HEK293 (cell line): ENCODE data around the gene KCNT1.

ENCODE experiments used
- CTCF ChIA-PET: fragments of 350-600 bp; formaldehyde crosslinking; extraction: SDS; loops from one replicate; lab custom pipeline; 2021; ENCODE audit warnings: antibody characterized with exemption; lab: Yijun Ruan, JAX
- POLR2A ChIA-PET: fragments of 300-600 bp; formaldehyde crosslinking; extraction: SDS; loops from one replicate; lab custom pipeline; 2020; ENCODE audit warnings: antibody characterized with exemption, inconsistent platforms; lab: Yijun Ruan, JAX
- H3K27ac ChIP-seq: fragments of 200-500 bp; sonication (Bioruptor generic); 2 replicates; pipeline ENCODE4 v1.5.1; 2014; ENCODE audit warnings: low read depth, low read length, control low read depth, inconsistent platforms; ENCODE audit errors: extremely low read depth
- H3K36me3 ChIP-seq, 2 experiments: fragments of 200-500 bp in 1 of 2; sonication (Bioruptor generic) in 1 of 2; 1 replicate in 1 of 2; 2 replicates in 1 of 2; pipeline ENCODE4 v1.5.1; 2014 to 2017; ENCODE audit warnings: inconsistent platforms in 2 of 2, low read length in 2 of 2; ENCODE audit not compliant: control insufficient read depth in 2 of 2, insufficient read depth in 1 of 2
- H3K4me1 ChIP-seq: fragments of 200-500 bp; sonication (Bioruptor generic); 2 replicates; pipeline ENCODE4 v1.5.1; 2014; ENCODE audit warnings: mild to moderate bottlenecking, low read length, inconsistent platforms; ENCODE audit not compliant: control insufficient read depth, insufficient read depth
- H3K4me3 ChIP-seq: 2 replicates; pipeline ENCODE4 v1.5.1; 2011; ENCODE audit warnings: low read depth, mild to moderate bottlenecking, control low read depth, low read length, moderate library complexity
- H3K9me3 ChIP-seq: fragments of 200-500 bp; sonication (Bioruptor generic); 2 replicates; pipeline ENCODE4 v1.5.1; 2014; ENCODE audit warnings: low read depth, low read length, inconsistent platforms; ENCODE audit not compliant: control insufficient read depth, insufficient read depth
- BCL11A ChIP-seq: fragments of 450-650 bp; formaldehyde crosslinking; IDR thresholded peaks from 2 replicates; pipeline ENCODE4 v1.5.1; 2016; ENCODE audit warnings: low read depth, missing biosample characterization, missing genetic modification characterization
- GLI4 ChIP-seq: fragments of 450-650 bp; formaldehyde crosslinking; IDR thresholded peaks from 2 replicates; pipeline ENCODE4 v1.5.1; 2016; ENCODE audit warnings: missing biosample characterization, missing genetic modification characterization
- KLF1 ChIP-seq: fragments of 450-650 bp; formaldehyde crosslinking; IDR thresholded peaks from 2 replicates; pipeline ENCODE4 v1.5.1; 2016; ENCODE audit warnings: missing biosample characterization, missing genetic modification characterization
- OSR2 ChIP-seq: fragments of 450-650 bp; formaldehyde crosslinking; IDR thresholded peaks from 2 replicates; pipeline ENCODE4 v1.5.1; 2016; ENCODE audit warnings: missing biosample characterization, missing genetic modification characterization
- SP7 ChIP-seq: fragments of 450-650 bp; formaldehyde crosslinking; IDR thresholded peaks from 2 replicates; pipeline ENCODE4 v1.5.1; 2016; ENCODE audit warnings: missing biosample characterization, missing genetic modification characterization
- TRIM28 ChIP-seq: IDR thresholded peaks from 2 replicates; pipeline ENCODE4 v1.6.1; 2011; ENCODE audit warnings: low read length, control low read depth, borderline replicate concordance
- YY1 ChIP-seq: fragments of 450-650 bp; formaldehyde crosslinking; IDR thresholded peaks from 2 replicates; pipeline ENCODE4 v1.5.1; 2018; ENCODE audit warnings: missing biosample characterization, missing genetic modification characterization
- ZNF140 ChIP-seq: fragments of 450-650 bp; formaldehyde crosslinking; IDR thresholded peaks from 2 replicates; pipeline ENCODE4 v1.5.1; 2016; ENCODE audit warnings: missing biosample characterization, missing genetic modification characterization
- ZNF146 ChIP-seq: fragments of 450-650 bp; formaldehyde crosslinking; IDR thresholded peaks from 2 replicates; pipeline ENCODE4 v1.5.1; 2016; ENCODE audit warnings: missing biosample characterization, missing genetic modification characterization
- ZNF169 ChIP-seq: fragments of 450-650 bp; formaldehyde crosslinking; IDR thresholded peaks from 2 replicates; pipeline ENCODE4 v1.5.1; 2016; ENCODE audit warnings: missing biosample characterization, missing genetic modification characterization
- ZNF19 ChIP-seq: fragments of 450-650 bp; formaldehyde crosslinking; IDR thresholded peaks from 2 replicates; pipeline ENCODE4; 2016; ENCODE audit warnings: missing biosample characterization, missing genetic modification characterization, low read depth
- ZNF223 ChIP-seq: fragments of 450-650 bp; formaldehyde crosslinking; IDR thresholded peaks from 2 replicates; pipeline ENCODE4 v1.5.1; 2016; ENCODE audit warnings: missing biosample characterization, missing genetic modification characterization
- ZNF23 ChIP-seq: fragments of 450-650 bp; formaldehyde crosslinking; IDR thresholded peaks from 2 replicates; pipeline ENCODE4 v1.5.1; 2016; ENCODE audit warnings: missing biosample characterization, missing genetic modification characterization, borderline replicate concordance
- ZNF24 ChIP-seq: fragments of 450-650 bp; formaldehyde crosslinking; IDR thresholded peaks from 2 replicates; pipeline ENCODE4 v1.5.1; 2016; ENCODE audit warnings: missing biosample characterization, missing genetic modification characterization
- ZNF391 ChIP-seq: fragments of 450-650 bp; formaldehyde crosslinking; IDR thresholded peaks from 2 replicates; pipeline ENCODE4 v1.5.1; 2016; ENCODE audit warnings: low read depth, missing biosample characterization, missing genetic modification characterization, borderline replicate concordance
- ZNF510 ChIP-seq: fragments of 450-650 bp; formaldehyde crosslinking; IDR thresholded peaks from 2 replicates; pipeline ENCODE4 v1.5.1; 2018; ENCODE audit warnings: mild to moderate bottlenecking, missing genetic modification characterization, missing biosample characterization; ENCODE audit not compliant: insufficient replicate concordance
- ZNF549 ChIP-seq: fragments of 450-650 bp; IDR thresholded peaks from 2 replicates; pipeline ENCODE4 v1.5.1; 2018; ENCODE audit warnings: missing biosample characterization, missing genetic modification characterization, mild to moderate bottlenecking, inconsistent platforms, moderate library complexity
- ZNF701 ChIP-seq: fragments of 450-650 bp; formaldehyde crosslinking; IDR thresholded peaks from 2 replicates; pipeline ENCODE4 v1.5.1; 2016; ENCODE audit warnings: missing biosample characterization, missing genetic modification characterization
- ZSCAN16 ChIP-seq: fragments of 450-650 bp; formaldehyde crosslinking; IDR thresholded peaks from 2 replicates; pipeline ENCODE4 v1.5.1; 2016; ENCODE audit warnings: missing biosample characterization, missing genetic modification characterization
- ZSCAN4 ChIP-seq: fragments of 450-650 bp; formaldehyde crosslinking; IDR thresholded peaks from 2 replicates; pipeline ENCODE4 v1.5.1; 2017; ENCODE audit warnings: missing biosample characterization, missing genetic modification characterization
- ZSCAN5A ChIP-seq: fragments of 450-650 bp; formaldehyde crosslinking; IDR thresholded peaks from 2 replicates; pipeline ENCODE4 v1.5.1; 2016; ENCODE audit warnings: missing biosample characterization, missing genetic modification characterization
- TF ChIP-seq, protein P1 (sequence below): fragments of 450-650 bp; formaldehyde crosslinking; IDR thresholded peaks from 2 replicates; pipeline ENCODE4 v1.5.1; 2016; ENCODE audit warnings: missing biosample characterization, missing genetic modification characterization

The KCNT1 gene

GRCh38 chr9:135825435-135826187, 123.6 kb downstream of the KCNT1 start:
- H3K9me3 ChIP-seq = no peaks in the 10 kb centered on the region
- H3K27ac ChIP-seq = no peak overlapping the region
- POLR2A ChIA-PET = no interaction called here
- peaks cover 0 to 49% of the 10 kb centered on the region in 2 experiments; a peak in 1 of 3 replicates for H3K36me3 ChIP-seq
- CTCF ChIA-PET = interaction anchor here (0.5 to 1.4 kb wide), 2 partner anchors 28 to 222 kb away, joined by 3 to 4 read pairs; no protein-coding TSS in a partner anchor
- no peaks in the 10 kb centered on the region for H3K4me1 ChIP-seq
- TF ChIP-seq ZNF19 (tag by site-specific recombination) = no peak
- no peak for TF ChIP-seq YY1 (tag by site-specific recombination)
- no peak for TF ChIP-seq ZNF223
- no peak for TF ChIP-seq ZNF391 (tag by site-specific recombination)
- no peak for TF ChIP-seq ZSCAN16 (tag by site-specific recombination)
- no peak for TF ChIP-seq ZNF701
- no peak for TF ChIP-seq GLI4
- no peak for TF ChIP-seq ZNF23 (tag by site-specific recombination)
- no peak for TF ChIP-seq ZNF549 (tag by site-specific recombination)
- no peak for TF ChIP-seq ZNF140 (tag by site-specific recombination)
- TF ChIP-seq ZNF169 (tag by site-specific recombination) = no peak
- TF ChIP-seq BCL11A (tag by site-specific recombination) = no peak
- no peak for TF ChIP-seq TRIM28
- TF ChIP-seq ZSCAN4 = no peak
- TF ChIP-seq OSR2 (tag by site-specific recombination) = no peak
- TF ChIP-seq SP7 (tag by site-specific recombination) = no peak
- no peak overlapping the region for H3K4me3 ChIP-seq

GRCh38 chr9:135826188-135826545, 124.2 kb downstream of the KCNT1 start:
- ChIA-PET CTCF (interaction anchor here (1.4 kb wide), 1 partner anchor 28 kb away, joined by 3 read pairs; no protein-coding TSS in a partner anchor), POLR2A (no interaction called here)
- Histone ChIP-seq H3K4me3 (no peak overlapping the region), H3K27ac (no peak overlapping the region), H3K36me3 (peaks cover 0 to 43% of the 10 kb centered on the region in 2 experiments; a peak in 1 of 3 replicates), H3K4me1 (no peaks in the 10 kb centered on the region), H3K9me3 (no peaks in the 10 kb centered on the region)
- TF ChIP-seq ZSCAN5A (tag by site-specific recombination) = no peak
- TF ChIP-seq ZNF146 (tag by site-specific recombination) = no peak
- TF ChIP-seq, protein P1, sequence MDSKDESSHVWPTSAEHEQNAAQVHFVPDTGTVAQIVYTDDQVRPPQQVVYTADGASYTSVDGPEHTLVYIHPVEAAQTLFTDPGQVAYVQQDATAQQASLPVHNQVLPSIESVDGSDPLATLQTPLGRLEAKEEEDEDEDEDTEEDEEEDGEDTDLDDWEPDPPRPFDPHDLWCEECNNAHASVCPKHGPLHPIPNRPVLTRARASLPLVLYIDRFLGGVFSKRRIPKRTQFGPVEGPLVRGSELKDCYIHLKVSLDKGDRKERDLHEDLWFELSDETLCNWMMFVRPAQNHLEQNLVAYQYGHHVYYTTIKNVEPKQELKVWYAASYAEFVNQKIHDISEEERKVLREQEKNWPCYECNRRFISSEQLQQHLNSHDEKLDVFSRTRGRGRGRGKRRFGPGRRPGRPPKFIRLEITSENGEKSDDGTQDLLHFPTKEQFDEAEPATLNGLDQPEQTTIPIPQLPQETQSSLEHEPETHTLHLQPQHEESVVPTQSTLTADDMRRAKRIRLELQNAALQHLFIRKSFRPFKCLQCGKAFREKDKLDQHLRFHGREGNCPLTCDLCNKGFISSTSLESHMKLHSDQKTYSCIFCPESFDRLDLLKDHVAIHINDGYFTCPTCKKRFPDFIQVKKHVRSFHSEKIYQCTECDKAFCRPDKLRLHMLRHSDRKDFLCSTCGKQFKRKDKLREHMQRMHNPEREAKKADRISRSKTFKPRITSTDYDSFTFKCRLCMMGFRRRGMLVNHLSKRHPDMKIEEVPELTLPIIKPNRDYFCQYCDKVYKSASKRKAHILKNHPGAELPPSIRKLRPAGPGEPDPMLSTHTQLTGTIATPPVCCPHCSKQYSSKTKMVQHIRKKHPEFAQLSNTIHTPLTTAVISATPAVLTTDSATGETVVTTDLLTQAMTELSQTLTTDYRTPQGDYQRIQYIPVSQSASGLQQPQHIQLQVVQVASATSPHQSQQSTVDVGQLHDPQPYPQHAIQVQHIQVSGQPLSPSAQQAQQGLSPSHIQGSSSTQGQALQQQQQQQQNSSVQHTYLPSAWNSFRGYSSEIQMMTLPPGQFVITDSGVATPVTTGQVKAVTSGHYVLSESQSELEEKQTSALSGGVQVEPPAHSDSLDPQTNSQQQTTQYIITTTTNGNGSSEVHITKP (tag by site-specific recombination) = no peak
- TF ChIP-seq ZNF510 (tag by site-specific recombination) = no peak
- peak; percentile 50 for TF ChIP-seq KLF1
- TF ChIP-seq ZNF24 (tag by site-specific recombination) = no peak
